ENCODE data around the gene ACSS1. TPM values are rescaled to one million over a fixed set of nuclear protein-coding genes. Genes with fewer than 3 reads are reported as not detected.

Gene ACSS1
- total RNA-seq, 1 donor = 1.4 TPM

- no peaks in the 10 kb centered on the region for H3K79me2 ChIP-seq (ENCODE audit: insufficient read depth, low read length)
- no peaks in the 10 kb centered on the region for H4K20me1 ChIP-seq (ENCODE audit: insufficient read depth, low read length)
- H3K27me3 ChIP-seq (ENCODE audit: insufficient read depth, low read length) = no peaks in the 10 kb centered on the region
- H3K4me1 ChIP-seq (ENCODE audit: insufficient read depth, low read length) = no peaks in the 10 kb centered on the region
- H3K9me3 ChIP-seq (ENCODE audit: low read depth, low read length) = no peaks in the 10 kb centered on the region
- no peak for TF ChIP-seq CTCF (IDR thresholded peaks at IDR 0.05; ENCODE audit: extremely low read depth, low read depth, low read length)
- H3K4me3 ChIP-seq (ENCODE audit: insufficient read depth, low read length) = no peak overlapping the region
- H3K4me2 ChIP-seq (ENCODE audit: insufficient read depth, low read length) = no peak overlapping the region
- no peak overlapping the region for H2AFZ ChIP-seq (ENCODE audit: low read length)
- no peaks in the 10 kb centered on the region for H3K36me3 ChIP-seq (ENCODE audit: insufficient read depth, low read length)
- no peak for DNase-seq (ENCODE audit: insufficient read length, low spot score, missing footprints)
- no peak overlapping the region for H3K27ac ChIP-seq (ENCODE audit: low read depth, low read length)
These were observed 45.2 kb downstream of the ACSS1 start for GRCh38 chr20:25012616-25013189.

GRCh38 chr20:25011831-25012241 lies 46.1 kb downstream of the ACSS1 start:
- Histone ChIP-seq H3K9me3 (ENCODE audit: low read depth, low read length) (no peaks in the 10 kb centered on the region), H3K79me2 (ENCODE audit: insufficient read depth, low read length) (no peaks in the 10 kb centered on the region), H3K36me3 (ENCODE audit: insufficient read depth, low read length) (no peaks in the 10 kb centered on the region), H3K4me2 (ENCODE audit: insufficient read depth, low read length) (no peak overlapping the region), H3K4me3 (ENCODE audit: insufficient read depth, low read length) (no peak overlapping the region), H3K27ac (ENCODE audit: low read depth, low read length) (no peak overlapping the region), H3K4me1 (ENCODE audit: insufficient read depth, low read length) (no peaks in the 10 kb centered on the region), H2AFZ (ENCODE audit: low read length) (no peak overlapping the region), H4K20me1 (ENCODE audit: insufficient read depth, low read length) (no peaks in the 10 kb centered on the region), H3K27me3 (ENCODE audit: insufficient read depth, low read length) (no peaks in the 10 kb centered on the region)
- DNase-seq (ENCODE audit: insufficient read length, low spot score, missing footprints) = no peak
- TF ChIP-seq CTCF (IDR thresholded peaks at IDR 0.05; ENCODE audit: extremely low read depth, low read depth, low read length) = no peak

GRCh38 chr20:25011261-25011660 lies 46.7 kb downstream of the ACSS1 start:
- TF ChIP-seq CTCF (IDR thresholded peaks at IDR 0.05; ENCODE audit: extremely low read depth, low read depth, low read length) = no peak
- Histone ChIP-seq H3K9me3 (ENCODE audit: low read depth, low read length) (no peaks in the 10 kb centered on the region), H3K4me2 (ENCODE audit: insufficient read depth, low read length) (no peak overlapping the region), H3K79me2 (ENCODE audit: insufficient read depth, low read length) (no peaks in the 10 kb centered on the region), H3K27ac (ENCODE audit: low read depth, low read length) (no peak overlapping the region), H4K20me1 (ENCODE audit: insufficient read depth, low read length) (no peaks in the 10 kb centered on the region), H3K4me1 (ENCODE audit: insufficient read depth, low read length) (no peaks in the 10 kb centered on the region), H3K27me3 (ENCODE audit: insufficient read depth, low read length) (no peaks in the 10 kb centered on the region), H2AFZ (ENCODE audit: low read length) (no peak overlapping the region), H3K36me3 (ENCODE audit: insufficient read depth, low read length) (no peaks in the 10 kb centered on the region), H3K4me3 (ENCODE audit: insufficient read depth, low read length) (no peak overlapping the region)
- DNase-seq (ENCODE audit: insufficient read length, low spot score, missing footprints) = no peak

- Histone ChIP-seq H4K20me1 (ENCODE audit: insufficient read depth, low read length) (no peaks in the 10 kb centered on the region), H3K4me2 (ENCODE audit: insufficient read depth, low read length) (no peak overlapping the region), H3K27ac (ENCODE audit: low read depth, low read length) (no peak overlapping the region), H3K27me3 (ENCODE audit: insufficient read depth, low read length) (no peaks in the 10 kb centered on the region), H3K79me2 (ENCODE audit: insufficient read depth, low read length) (no peaks in the 10 kb centered on the region), H3K36me3 (ENCODE audit: insufficient read depth, low read length) (no peaks in the 10 kb centered on the region), H3K9me3 (ENCODE audit: low read depth, low read length) (no peaks in the 10 kb centered on the region), H3K4me1 (ENCODE audit: insufficient read depth, low read length) (no peaks in the 10 kb centered on the region), H2AFZ (ENCODE audit: low read length) (no peak overlapping the region), H3K4me3 (ENCODE audit: insufficient read depth, low read length) (no peak overlapping the region)
- DNase-seq (ENCODE audit: insufficient read length, low spot score, missing footprints) = no peak
- no peak for TF ChIP-seq CTCF (IDR thresholded peaks at IDR 0.05; ENCODE audit: extremely low read depth, low read depth, low read length)
These were observed 48.5 kb downstream of the ACSS1 start for GRCh38 chr20:25009218-25010145.
